ENCODE data around the gene AGPAT4. TPM values are rescaled to one million over a fixed set of nuclear protein-coding genes. Genes with fewer than 3 reads are reported as not detected.

Gene AGPAT4
- polyA plus RNA-seq, 1 of the 3 experiments (the other 2 are of a cell fraction) = 3.9 TPM

- CTCF ChIA-PET = interaction anchor here (0.6 to 6.0 kb wide), 7 partner anchors 11 to 223 kb away, joined by 3 to 43 read pairs (median 6); no protein-coding TSS in a partner anchor
- Histone ChIP-seq H3F3A (replicated peaks; ENCODE audit: insufficient read depth) (no peaks in the 10 kb centered on the region), H3K9ac (no peak overlapping the region), H3K9me2 (no peaks in the 10 kb centered on the region), H4K20me1 (ENCODE audit: insufficient read depth) (no peaks in the 10 kb centered on the region), H3K79me2 (ENCODE audit: insufficient read depth) (no peaks in the 10 kb centered on the region), H3K27ac (ENCODE audit: low read depth in 2 of 2, low read length in 1 of 2) (no peak overlapping the region), H3K4me1 (ENCODE audit: control insufficient read depth in 1 of 2, insufficient read depth in 2 of 2, low read depth in 1 of 2, low read length in 1 of 2) (no peaks in the 10 kb centered on the region), H3K9me3 (no peaks in the 10 kb centered on the region), H3K27me3 (ENCODE audit: insufficient read depth) (no peaks in the 10 kb centered on the region), H2AFZ (ENCODE audit: low read depth) (no peak overlapping the region), H3K36me3 (replicated peaks in 1 of 2; ENCODE audit: control insufficient read depth in 1 of 2, insufficient read depth in 2 of 2, low read length in 1 of 2) (peaks cover 0 to 2% of the 10 kb centered on the region in 2 experiments), H3K4me2 (no peak overlapping the region), H3K4me3 (ENCODE audit: low read depth in 2 of 2, low read length in 1 of 2) (no peak overlapping the region)
- no peak for TF ChIP-seq JUND (IDR thresholded peaks at IDR 0.05)
- DNase-seq = no peak
- 96% methylated on average over 18 of the region's 18 CpGs for WGBS (ENCODE audit: low lambda C conversion rate)
- POLR2A ChIA-PET = no interaction called here
Measured at GRCh38 chr6:161151059-161151645, 122.7 kb downstream of the AGPAT4 start.

GRCh38 chr6:161150566-161150965, 123.3 kb downstream of the AGPAT4 start:
- Histone ChIP-seq H4K20me1 (ENCODE audit: insufficient read depth) (no peaks in the 10 kb centered on the region), H3K79me2 (ENCODE audit: insufficient read depth) (no peaks in the 10 kb centered on the region), H2AFZ (ENCODE audit: low read depth) (no peak overlapping the region), H3F3A (replicated peaks; ENCODE audit: insufficient read depth) (no peaks in the 10 kb centered on the region), H3K9me3 (no peaks in the 10 kb centered on the region), H3K4me2 (no peak overlapping the region), H3K27ac (ENCODE audit: low read depth in 2 of 2, low read length in 1 of 2) (no peak overlapping the region), H3K9me2 (no peaks in the 10 kb centered on the region), H3K4me1 (ENCODE audit: control insufficient read depth in 1 of 2, insufficient read depth in 2 of 2, low read depth in 1 of 2, low read length in 1 of 2) (no peaks in the 10 kb centered on the region), H3K36me3 (replicated peaks in 1 of 2; ENCODE audit: control insufficient read depth in 1 of 2, insufficient read depth in 2 of 2, low read length in 1 of 2) (peaks cover 0 to 2% of the 10 kb centered on the region in 2 experiments), H3K4me3 (ENCODE audit: low read depth in 2 of 2, low read length in 1 of 2) (no peak overlapping the region), H3K9ac (no peak overlapping the region), H3K27me3 (ENCODE audit: insufficient read depth) (no peaks in the 10 kb centered on the region)
- WGBS (ENCODE audit: low lambda C conversion rate) = 93% methylated on average over 8 of the region's 8 CpGs
- ChIA-PET CTCF (interaction anchor here (0.6 to 6.0 kb wide), 5 partner anchors 10 to 224 kb away, joined by 3 to 43 read pairs (median 6); no protein-coding TSS in a partner anchor), POLR2A (no interaction called here)
- TF ChIP-seq CHD2 (IDR thresholded peaks at IDR 0.05; ENCODE audit: low read length, partially characterized antibody) (no peak), NFIC (IDR thresholded peaks at IDR 0.05; ENCODE audit: borderline replicate concordance) (no peak), GABPA (IDR thresholded peaks at IDR 0.05; ENCODE audit: low read depth) (no peak), MXI1 (IDR thresholded peaks at IDR 0.05; ENCODE audit: low read depth, low read length) (no peak), RFX5 (IDR thresholded peaks at IDR 0.05; ENCODE audit: low read length) (no peak), REST (IDR thresholded peaks at IDR 0.05; ENCODE audit: low read depth, low read length) (no peak), TEAD4 (IDR thresholded peaks at IDR 0.05; ENCODE audit: borderline replicate concordance, insufficient read depth) (no peak), EP300 (IDR thresholded peaks at IDR 0.05; ENCODE audit: borderline replicate concordance in 1 of 2, low read depth in 1 of 2, low read length in 1 of 2) (no peak), FOXJ3 (CRISPR knock-in tag; IDR thresholded peaks at IDR 0.05) (no peak), FOXM1 (IDR thresholded peaks at IDR 0.05; ENCODE audit: low read depth) (no peak), SIN3A (IDR thresholded peaks at IDR 0.05; ENCODE audit: borderline replicate concordance, low read depth, low read length) (no peak)
- TF ChIP-seq, protein P1, sequence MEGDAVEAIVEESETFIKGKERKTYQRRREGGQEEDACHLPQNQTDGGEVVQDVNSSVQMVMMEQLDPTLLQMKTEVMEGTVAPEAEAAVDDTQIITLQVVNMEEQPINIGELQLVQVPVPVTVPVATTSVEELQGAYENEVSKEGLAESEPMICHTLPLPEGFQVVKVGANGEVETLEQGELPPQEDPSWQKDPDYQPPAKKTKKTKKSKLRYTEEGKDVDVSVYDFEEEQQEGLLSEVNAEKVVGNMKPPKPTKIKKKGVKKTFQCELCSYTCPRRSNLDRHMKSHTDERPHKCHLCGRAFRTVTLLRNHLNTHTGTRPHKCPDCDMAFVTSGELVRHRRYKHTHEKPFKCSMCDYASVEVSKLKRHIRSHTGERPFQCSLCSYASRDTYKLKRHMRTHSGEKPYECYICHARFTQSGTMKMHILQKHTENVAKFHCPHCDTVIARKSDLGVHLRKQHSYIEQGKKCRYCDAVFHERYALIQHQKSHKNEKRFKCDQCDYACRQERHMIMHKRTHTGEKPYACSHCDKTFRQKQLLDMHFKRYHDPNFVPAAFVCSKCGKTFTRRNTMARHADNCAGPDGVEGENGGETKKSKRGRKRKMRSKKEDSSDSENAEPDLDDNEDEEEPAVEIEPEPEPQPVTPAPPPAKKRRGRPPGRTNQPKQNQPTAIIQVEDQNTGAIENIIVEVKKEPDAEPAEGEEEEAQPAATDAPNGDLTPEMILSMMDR (IDR thresholded peaks at IDR 0.05) = no peak
- TF ChIP-seq, protein P2, sequence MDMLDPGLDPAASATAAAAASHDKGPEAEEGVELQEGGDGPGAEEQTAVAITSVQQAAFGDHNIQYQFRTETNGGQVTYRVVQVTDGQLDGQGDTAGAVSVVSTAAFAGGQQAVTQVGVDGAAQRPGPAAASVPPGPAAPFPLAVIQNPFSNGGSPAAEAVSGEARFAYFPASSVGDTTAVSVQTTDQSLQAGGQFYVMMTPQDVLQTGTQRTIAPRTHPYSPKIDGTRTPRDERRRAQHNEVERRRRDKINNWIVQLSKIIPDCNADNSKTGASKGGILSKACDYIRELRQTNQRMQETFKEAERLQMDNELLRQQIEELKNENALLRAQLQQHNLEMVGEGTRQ (IDR thresholded peaks at IDR 0.05; ENCODE audit: borderline replicate concordance, low read depth, low read length) = no peak
- no peak for DNase-seq
